HUES64 (cell line): ENCODE measurements around the gene UTP4.
A peak's percentile ranks its signal among the peaks of the same experiment; 100 is the strongest.
"Not testable (repeated sequence)": the region's sequence is repeated elsewhere in the genome, so short reads cannot be mapped to it uniquely, and the experiment has no call there.

Experiments used
- H3K27ac ChIP-seq: 2 replicates; pipeline ENCODE4 v1.7.0; 2013; ENCODE audit warnings: low read depth, low read length, inconsistent platforms
- H3K27me3 ChIP-seq: 2 replicates; pipeline ENCODE4 v1.6.1; 2013; ENCODE audit warnings: mild to moderate bottlenecking, low read length; ENCODE audit not compliant: insufficient read depth
- H3K36me3 ChIP-seq: 2 replicates; pipeline ENCODE4 v1.6.1; 2013; ENCODE audit warnings: mild to moderate bottlenecking, low read length; ENCODE audit not compliant: insufficient read depth
- H3K4me1 ChIP-seq: 2 replicates; pipeline ENCODE4 v1.6.1; 2013; ENCODE audit warnings: mild to moderate bottlenecking, low read length, moderate library complexity; ENCODE audit not compliant: insufficient read depth
- H3K4me3 ChIP-seq: 2 replicates; pipeline ENCODE4 v1.5.1; 2013; ENCODE audit warnings: mild to moderate bottlenecking, low read length, moderate library complexity
- H3K9ac ChIP-seq: 2 replicates; pipeline ENCODE4 v1.6.1; 2013; ENCODE audit warnings: mild to moderate bottlenecking, low read depth, low read length
- H3K9me3 ChIP-seq: 2 replicates; pipeline ENCODE4 v1.6.1; 2013; ENCODE audit warnings: low read depth, low read length; ENCODE audit not compliant: insufficient read depth
- WGBS: fragments of 150-250, 120-280 bp; methylation state at CpG from one replicate; pipeline ENCODE4 v1.1.7; 2013; ENCODE audit warnings: missing lambda C conversion rate; 5-methylcytosine and 5-hydroxymethylcytosine counted together

The UTP4 gene

GRCh38 chr16:69119536-69119935 is 12.9 kb upstream of the UTP4 start:
- no peaks in the 10 kb centered on the region for H3K4me1 ChIP-seq
- no peaks in the 10 kb centered on the region for H3K9me3 ChIP-seq
- no peak overlapping the region for H3K4me3 ChIP-seq
- no peak overlapping the region for H3K9ac ChIP-seq
- peaks cover 74% of the 10 kb centered on the region for H3K36me3 ChIP-seq
- 97% methylated on average over 2 of the region's 2 CpGs for WGBS
- H3K27me3 ChIP-seq: no peaks in the 10 kb centered on the region
- H3K27ac ChIP-seq: no peak overlapping the region

- H3K9ac ChIP-seq: no peak overlapping the region
- H3K27me3 ChIP-seq: no peaks in the 10 kb centered on the region
- no peaks in the 10 kb centered on the region for H3K9me3 ChIP-seq
- H3K4me3 ChIP-seq: no peak overlapping the region
- no peak overlapping the region for H3K27ac ChIP-seq
- H3K36me3 ChIP-seq: peaks cover 68% of the 10 kb centered on the region
- no peaks in the 10 kb centered on the region for H3K4me1 ChIP-seq
- WGBS: 94% methylated on average over 19 of the region's 19 CpGs
Measured at GRCh38 chr16:69120096-69120664, 12.3 kb upstream of the UTP4 start.

- peaks cover 47% of the 10 kb centered on the region for H3K36me3 ChIP-seq
Measured at GRCh38 chr16:69123910-69124309, 8.5 kb upstream of the UTP4 start.

GRCh38 chr16:69124406-69124805 is 8.0 kb upstream of the UTP4 start:
- not testable (repeated sequence) for H3K4me3 ChIP-seq, H3K27me3 ChIP-seq, H3K4me1 ChIP-seq, H3K9me3 ChIP-seq, H3K9ac ChIP-seq, H3K27ac ChIP-seq
- WGBS: 95% methylated on average over 8 of the region's 8 CpGs
- peaks cover 42% of the 10 kb centered on the region for H3K36me3 ChIP-seq

More at GRCh38 chr16:69123910-69124309, 8.5 kb upstream of the UTP4 start:
- Histone ChIP-seq H3K4me3 (no peak overlapping the region), H3K27me3 (no peaks in the 10 kb centered on the region), H3K27ac (no peak overlapping the region), H3K9me3 (no peaks in the 10 kb centered on the region), H3K9ac (no peak overlapping the region), H3K4me1 (no peaks in the 10 kb centered on the region)
- WGBS: 87% methylated on average over 1 of the region's 3 CpGs

- not testable (repeated sequence) for H3K27me3 ChIP-seq, H3K27ac ChIP-seq, H3K4me1 ChIP-seq, H3K9ac ChIP-seq, H3K4me3 ChIP-seq, H3K9me3 ChIP-seq
- H3K36me3 ChIP-seq: peaks cover 37% of the 10 kb centered on the region
- WGBS: 97% methylated on average over 14 of the region's 14 CpGs
Measured at GRCh38 chr16:69124961-69125360, 7.5 kb upstream of the UTP4 start.

GRCh38 chr16:69126221-69126620 is 6.2 kb upstream of the UTP4 start:
- Histone ChIP-seq H3K27ac (no peak overlapping the region), H3K27me3 (no peaks in the 10 kb centered on the region), H3K4me1 (peaks cover 17% of the 10 kb centered on the region), H3K9ac (no peak overlapping the region), H3K36me3 (peaks cover 32% of the 10 kb centered on the region), H3K4me3 (no peak overlapping the region), H3K9me3 (no peaks in the 10 kb centered on the region)
- WGBS: 97% methylated on average over 3 of the region's 3 CpGs

GRCh38 chr16:69126801-69127200 is 5.6 kb upstream of the UTP4 start:
- H3K9me3 ChIP-seq, H3K9ac ChIP-seq, H3K27me3 ChIP-seq, H3K4me3 ChIP-seq, H3K27ac ChIP-seq: not testable (repeated sequence)
- H3K4me1 ChIP-seq: peaks cover 17% of the 10 kb centered on the region
- WGBS: 98% methylated on average over 10 of the region's 10 CpGs
- H3K36me3 ChIP-seq: peaks cover 30% of the 10 kb centered on the region

GRCh38 chr16:69127966-69128510 is 4.4 kb upstream of the UTP4 start:
- Histone ChIP-seq H3K36me3 (peaks cover 26% of the 10 kb centered on the region), H3K27me3 (no peaks in the 10 kb centered on the region), H3K4me3 (no peak overlapping the region), H3K9me3 (no peaks in the 10 kb centered on the region), H3K4me1 (peaks cover 17% of the 10 kb centered on the region), H3K9ac (no peak overlapping the region), H3K27ac (no peak overlapping the region)
- 97% methylated on average over 12 of the region's 12 CpGs for WGBS

- H3K9me3 ChIP-seq: no peaks in the 10 kb centered on the region
- peaks cover 38% of the 10 kb centered on the region for H3K36me3 ChIP-seq
- no peaks in the 10 kb centered on the region for H3K27me3 ChIP-seq
- H3K4me1 ChIP-seq: peaks cover 22% of the 10 kb centered on the region
- no peak overlapping the region for H3K27ac ChIP-seq
- WGBS: 92% methylated on average over 6 of the region's 6 CpGs
- peak overlapping the region; percentile 35; the same call in 1 of the 2 replicates for H3K9ac ChIP-seq
- peak overlapping the region; percentile 93 for H3K4me3 ChIP-seq
Measured at GRCh38 chr16:69130461-69130860, 2.0 kb upstream of the UTP4 start.

- Histone ChIP-seq H3K4me1 (peaks cover 22% of the 10 kb centered on the region), H3K4me3 (peak overlapping the region; percentile 93), H3K36me3 (peaks cover 41% of the 10 kb centered on the region), H3K9me3 (no peaks in the 10 kb centered on the region), H3K27ac (peak overlapping the region; percentile 99), H3K27me3 (no peaks in the 10 kb centered on the region), H3K9ac (peak overlapping the region; percentile 100)
- 1% methylated on average over 13 of the region's 15 CpGs for WGBS
Measured at GRCh38 chr16:69131167-69131838, 1.1 kb upstream of the UTP4 start.

- H3K4me3 ChIP-seq: peak overlapping the region; percentile 93
- H3K27ac ChIP-seq: peak overlapping the region; percentile 99
- H3K9me3 ChIP-seq: no peaks in the 10 kb centered on the region
- peaks cover 22% of the 10 kb centered on the region for H3K4me1 ChIP-seq
- H3K27me3 ChIP-seq: no peaks in the 10 kb centered on the region
- peaks cover 43% of the 10 kb centered on the region for H3K36me3 ChIP-seq
- peak overlapping the region; percentile 100 for H3K9ac ChIP-seq
- under 1% methylated on average over 43 of the region's 53 CpGs for WGBS
Measured at GRCh38 chr16:69131839-69132423, 518 bp upstream of the UTP4 start.
